ENCODE measurements around the gene OR2A5.
"Not testable (repeated sequence)": the region's sequence is repeated elsewhere in the genome, so short reads cannot be mapped to it uniquely, and the experiment has no call there.

The OR2A5 gene

DNA sequence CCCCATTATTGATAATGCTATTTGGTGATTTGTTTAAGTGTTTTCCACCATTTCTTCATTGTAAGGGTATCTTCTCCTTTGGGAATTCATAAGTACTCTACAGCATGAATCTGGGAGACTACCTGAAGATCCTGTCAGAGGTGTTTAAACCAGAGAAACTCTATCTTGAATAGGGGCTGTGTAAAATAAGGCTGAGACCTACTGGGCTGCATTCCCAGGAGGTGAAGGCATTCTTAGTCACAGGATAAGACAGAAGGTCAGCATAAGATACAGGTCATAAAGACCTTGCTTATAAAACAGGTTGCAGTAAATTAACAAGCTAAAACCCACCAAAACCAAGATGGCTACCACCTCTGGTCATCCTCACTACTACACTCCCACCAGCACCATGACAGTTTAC is 13.4 kb upstream of the OR2A5 start:
- no peak for DNase-seq

DNA sequence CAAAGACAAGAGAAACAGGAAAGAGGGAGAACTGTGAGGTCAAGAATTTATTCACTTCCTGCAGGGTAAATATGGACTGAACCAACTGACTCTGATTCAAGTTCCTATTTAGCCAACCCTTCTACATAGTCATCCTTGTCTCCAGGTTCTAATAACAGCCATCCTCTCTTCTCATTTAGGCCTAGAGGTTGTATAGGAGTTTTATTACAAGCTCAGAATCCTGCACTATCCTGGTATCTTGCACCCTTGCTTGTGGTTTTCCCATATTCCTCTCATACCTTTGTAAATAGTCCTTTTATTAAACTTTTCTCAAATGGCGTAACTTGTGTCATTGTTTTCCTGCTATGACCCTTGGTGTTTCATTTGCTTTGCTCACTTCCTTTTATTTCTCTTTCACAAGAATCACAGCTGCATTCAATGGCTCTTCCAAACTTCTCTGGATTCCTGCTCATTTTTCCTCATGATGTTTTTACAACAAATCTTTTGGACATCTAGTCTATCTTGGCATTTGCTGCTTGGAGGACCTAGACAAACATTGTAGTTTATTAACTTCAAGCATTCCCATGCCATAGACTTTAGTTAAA is 12.4 kb upstream of the OR2A5 start:
- DNase-seq: no peak

DNA sequence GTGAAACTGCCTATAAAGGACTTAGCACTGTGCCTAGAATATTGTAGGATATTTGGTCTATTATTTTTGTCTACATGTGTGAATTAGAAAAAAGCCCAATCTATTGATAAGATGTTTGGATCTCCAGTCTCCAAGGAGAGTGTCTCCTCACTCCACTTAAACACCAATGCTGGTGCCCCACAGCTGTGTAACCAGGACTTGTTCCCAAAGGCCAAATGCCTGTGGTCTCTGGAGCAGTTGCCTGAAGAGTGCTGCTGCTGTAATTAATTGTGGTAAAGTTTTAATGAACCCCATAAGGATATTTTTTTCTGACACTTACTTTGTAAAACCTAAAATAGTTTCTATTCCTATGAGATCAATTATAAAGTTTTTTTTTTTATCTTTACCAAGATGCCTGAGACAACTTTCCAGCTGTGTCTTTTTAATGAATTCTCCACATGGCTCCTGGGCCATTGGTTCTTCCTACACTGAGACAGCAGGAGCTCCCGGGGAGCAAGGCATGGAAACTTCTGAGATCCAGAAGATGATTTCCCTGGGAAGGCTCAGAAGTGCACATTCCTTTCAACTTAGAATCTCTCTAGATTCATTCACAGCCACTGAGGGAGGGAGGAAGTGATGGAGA is 11.2 kb upstream of the OR2A5 start:
- DNase-seq: no peak

DNA sequence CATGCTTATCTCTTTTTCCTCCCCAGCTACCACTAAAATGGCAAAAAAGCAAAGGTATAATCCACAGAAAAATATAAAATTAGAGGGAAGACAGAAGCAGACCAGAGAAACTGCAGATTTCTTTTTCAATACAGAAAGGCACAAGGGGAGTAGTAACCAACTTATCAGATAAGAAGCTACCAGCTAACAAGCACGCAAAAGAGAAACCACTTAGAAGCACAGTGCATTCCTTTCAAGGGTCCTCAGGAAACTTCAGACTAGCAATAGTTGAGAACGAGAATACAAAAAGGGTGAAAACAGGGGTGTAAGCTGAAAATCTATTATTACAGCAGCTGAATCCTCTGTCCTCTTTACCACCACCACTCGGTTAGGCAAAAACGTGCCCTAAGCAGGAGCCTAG is 9.9 kb upstream of the OR2A5 start:
- DNase-seq: no peak

GRCh38 chr7:144049491-144049890 is 743 bp downstream of the OR2A5 start:
- no peak for DNase-seq

- no peak for DNase-seq
Observed at GRCh38 chr7:144050093-144050492, 1.3 kb downstream of the OR2A5 start.

GRCh38 chr7:144050884-144051283 is 2.1 kb downstream of the OR2A5 start:
- not testable (repeated sequence) for DNase-seq

DNA sequence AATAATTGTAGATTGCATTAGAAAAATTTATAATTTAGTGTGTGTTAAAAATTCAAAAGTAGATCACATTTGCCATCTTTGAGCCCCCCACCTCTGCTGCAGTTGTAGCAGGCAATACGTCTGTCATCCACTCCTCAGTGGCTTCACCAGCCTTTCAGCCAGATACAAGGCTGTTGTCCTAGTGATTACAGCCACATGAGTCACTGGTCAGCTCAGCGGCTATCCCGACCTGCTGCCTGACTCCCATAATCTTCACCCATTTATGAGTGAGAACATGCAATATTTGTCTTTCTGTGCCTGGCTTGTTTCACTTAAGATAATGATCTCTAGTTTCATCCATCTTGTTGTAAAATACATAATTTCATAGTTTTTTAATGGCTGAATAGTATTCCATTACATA is 9.2 kb downstream of the OR2A5 start:
- no peak for DNase-seq

DNA sequence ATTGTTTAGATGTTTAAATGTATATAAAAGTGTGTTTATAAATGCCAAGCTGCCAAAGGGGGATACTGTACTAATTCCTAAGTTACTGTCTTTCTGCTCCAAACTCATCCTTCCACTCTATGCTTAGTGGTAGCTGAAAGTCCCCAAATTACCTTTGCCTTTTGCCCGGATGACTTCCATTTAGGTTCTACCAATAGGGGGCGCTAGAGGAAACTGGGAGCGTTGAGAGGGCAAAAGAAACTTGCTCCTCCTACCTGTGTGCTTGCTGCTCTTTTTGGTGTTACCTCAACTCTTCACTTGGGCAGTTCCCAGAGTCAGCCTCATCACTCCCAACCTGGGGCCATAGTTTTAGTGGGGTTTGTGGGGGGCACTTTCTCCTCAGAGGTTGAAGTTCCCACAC is 15.0 kb downstream of the OR2A5 start:
- DNase-seq: no peak

DNA sequence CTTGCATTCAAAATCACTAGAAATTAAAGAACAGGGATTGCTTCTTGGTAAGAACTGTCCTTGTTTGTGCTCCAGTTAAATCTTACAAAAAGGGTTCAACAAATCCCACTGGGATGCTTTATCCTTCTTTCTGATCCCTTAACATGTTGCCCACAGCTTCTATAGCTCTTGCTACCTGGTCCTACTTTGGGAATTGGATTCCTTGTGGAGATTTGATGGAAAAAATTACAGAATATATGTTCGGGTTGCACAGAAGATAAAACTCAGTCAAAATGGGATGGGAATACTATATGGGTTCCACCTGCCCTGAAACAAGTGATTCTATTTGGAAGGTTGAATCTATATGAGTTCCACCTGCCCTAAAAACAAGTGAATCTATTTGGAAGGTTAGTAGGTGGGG is 20.8 kb downstream of the OR2A5 start, which contains the start of gene OR2A25:
TSS of gene OR2A25 (plus strand) at position 301 of the 400 bp plus-strand sequence. CDS start 4,409 bp downstream, outside the sequence.
- no peak for DNase-seq

DNA sequence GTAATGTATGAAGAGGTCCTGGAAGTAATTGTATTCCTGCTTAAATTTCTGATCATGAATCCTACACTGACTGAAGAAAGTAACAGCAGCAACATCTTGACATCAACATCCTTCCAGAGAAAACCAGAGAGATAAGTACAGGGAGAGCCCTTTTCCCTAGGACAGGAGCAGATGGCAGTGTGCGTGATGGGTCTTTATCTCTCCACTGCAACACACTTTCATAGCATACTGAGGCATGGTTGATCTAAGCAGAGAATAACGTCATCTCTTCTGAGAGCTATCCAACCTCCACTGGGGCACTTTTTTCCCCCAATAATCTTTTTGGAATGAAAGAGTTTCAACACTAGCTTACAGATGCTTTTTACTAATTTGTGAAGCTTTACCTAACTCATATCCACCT is 21.2 kb downstream of the OR2A5 start:
- DNase-seq: peak in 1 of 2 donors; percentile 1

GRCh38 chr7:144074374-144074773 is 25.6 kb downstream of the OR2A5 start:
- DNase-seq: no peak

DNA sequence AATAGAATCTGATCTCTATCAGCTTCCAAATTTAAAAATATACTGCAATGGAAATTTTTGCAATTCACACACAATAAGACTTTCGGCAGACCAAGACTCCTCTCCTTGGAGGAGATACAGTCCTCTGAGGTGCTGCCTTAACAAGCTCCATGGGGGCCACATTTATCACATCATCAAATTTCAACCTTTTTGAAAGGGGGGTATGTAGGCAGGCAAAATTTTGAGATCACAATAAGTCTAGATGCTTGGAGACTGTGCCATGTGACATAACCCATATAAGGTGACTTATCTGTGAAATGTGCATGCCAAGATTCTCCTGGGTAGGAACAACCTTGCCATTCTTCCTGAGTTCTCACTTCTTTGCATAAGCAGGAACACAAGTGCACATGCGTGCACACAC is 37.2 kb downstream of the OR2A5 start, which contains the start of gene OR2A12:
TSS of gene OR2A12 (plus strand) at position 301 of the 400 bp plus-strand sequence. CDS start 8,830 bp downstream, outside the sequence.
- DNase-seq: no peak

DNA sequence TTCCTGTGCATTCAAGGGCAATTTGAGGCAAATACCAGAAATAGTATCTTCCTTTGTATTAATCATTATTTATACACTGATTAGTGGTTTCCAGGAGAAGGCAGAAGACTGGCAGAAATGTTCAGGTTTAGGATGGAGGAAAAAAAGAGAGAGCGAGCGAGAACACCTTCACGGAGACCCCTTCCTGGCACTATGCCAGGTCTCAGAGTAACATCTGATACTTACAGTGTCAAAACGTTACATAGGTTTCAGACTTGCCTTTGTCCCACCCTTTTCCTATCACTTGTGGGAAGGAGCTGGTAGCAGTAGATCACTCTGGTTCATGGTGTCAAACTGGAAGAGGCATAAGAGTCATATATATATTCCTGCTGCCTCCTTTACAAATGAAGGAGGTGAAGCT is 38.0 kb downstream of the OR2A5 start:
- DNase-seq: no peak

DNA sequence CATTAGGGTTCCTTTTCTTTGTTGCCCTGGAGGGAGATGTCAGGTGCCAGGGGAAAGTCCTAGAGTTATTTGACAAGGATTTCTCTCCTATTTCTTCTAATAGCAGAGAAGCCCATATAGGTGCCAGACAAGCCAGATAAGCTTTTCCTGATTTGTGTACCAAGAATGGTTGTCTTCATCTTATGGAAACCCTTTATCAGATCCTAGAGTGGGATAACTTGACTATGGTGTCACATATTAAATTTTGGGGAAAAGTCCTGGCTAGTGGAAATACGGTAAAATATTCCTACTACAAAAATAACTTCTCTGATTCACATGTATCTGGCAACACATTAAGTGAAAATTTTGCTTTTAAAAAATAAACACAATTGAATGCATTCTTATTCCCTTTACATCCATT is 38.5 kb downstream of the OR2A5 start:
- no peak for DNase-seq

DNA sequence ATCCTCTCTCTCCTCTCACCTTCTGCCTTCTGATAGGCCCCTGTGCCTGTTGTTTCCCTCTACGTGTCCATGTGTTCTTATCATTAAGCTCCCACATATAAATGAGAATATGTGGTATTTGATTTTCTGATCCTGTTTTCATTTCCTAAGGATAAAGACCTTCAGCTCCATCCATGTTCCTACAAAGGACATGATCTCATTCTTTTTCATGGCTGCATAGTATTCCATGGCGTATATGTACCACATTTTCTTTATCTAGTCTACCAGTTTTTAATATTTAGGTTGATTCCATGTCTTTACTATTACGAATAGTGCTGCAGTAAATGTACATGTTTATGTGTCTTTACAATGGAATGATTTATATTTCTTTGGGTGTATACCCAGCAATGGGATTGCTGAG is 41.9 kb downstream of the OR2A5 start:
- DNase-seq: no peak

DNA sequence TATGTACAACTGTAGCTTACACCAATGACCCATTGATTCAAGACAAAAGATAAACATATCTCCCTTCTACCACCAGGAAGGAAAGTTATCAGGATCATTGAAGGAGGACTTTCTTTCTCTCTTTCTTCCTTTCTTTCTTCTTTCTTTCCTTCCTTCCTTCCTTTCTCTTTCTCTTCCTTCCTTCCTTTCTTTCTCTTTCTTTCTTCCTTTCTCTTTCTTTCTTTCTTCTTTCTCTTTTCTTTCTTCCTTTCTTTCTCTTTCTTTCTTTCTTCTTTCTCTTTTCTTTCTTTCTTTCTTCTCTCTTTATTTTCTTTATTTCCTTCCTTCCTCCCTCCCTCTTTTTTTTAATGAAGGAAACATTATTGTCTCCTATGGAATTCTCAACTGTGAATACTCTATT is 50.0 kb downstream of the OR2A5 start:
- DNase-seq: no peak

DNA sequence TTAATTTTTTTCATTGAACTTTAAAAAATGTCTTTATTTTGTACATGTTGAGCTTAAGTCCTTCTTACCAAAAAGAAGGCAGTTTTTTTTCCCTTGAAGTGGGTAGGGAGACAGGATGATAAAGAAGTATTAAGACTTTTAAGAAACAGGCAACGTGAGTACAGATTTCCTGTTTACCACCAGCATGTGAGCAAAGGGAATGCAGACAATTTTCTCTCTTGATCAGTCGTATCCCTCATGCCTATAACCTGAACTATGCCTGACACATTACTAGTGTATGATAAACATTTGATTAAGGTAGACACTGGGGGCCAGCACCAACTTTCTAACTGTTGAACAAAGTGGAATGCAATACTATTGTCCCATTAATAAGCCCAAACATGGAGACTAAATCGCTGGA is 51.9 kb downstream of the OR2A5 start:
- DNase-seq: no peak

- no peak for DNase-seq
Observed at GRCh38 chr7:144102041-144102440, 53.3 kb downstream of the OR2A5 start.

DNA sequence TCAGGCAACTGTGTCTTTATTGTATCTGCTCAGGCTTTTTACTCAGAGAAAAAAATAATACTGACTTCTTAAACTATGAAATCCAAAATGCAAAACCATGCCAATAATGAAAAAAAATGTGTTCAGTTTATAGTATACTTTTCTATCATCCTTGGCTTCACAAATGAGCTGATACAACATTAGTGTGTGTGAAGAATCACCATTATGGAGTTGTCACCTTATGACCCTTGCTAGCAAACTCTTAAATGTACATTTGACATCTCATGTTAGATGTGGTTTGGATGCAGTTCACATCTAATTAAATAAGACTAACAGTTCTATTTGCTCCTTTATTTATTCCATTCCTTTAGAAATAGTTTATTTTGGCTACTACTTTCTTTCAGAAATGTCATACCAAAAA is 56.5 kb downstream of the OR2A5 start:
- DNase-seq: no peak

Data from hippocampal formation (tissue), 2 donors.